Endodermal cell (in vitro differentiated cells): Measurements from ENCODE around the gene NXT1. TPM values are rescaled to one million over a fixed set of nuclear protein-coding genes. Genes with fewer than 3 reads are reported as not detected.

Source experiments
- DNase-seq: peaks from one replicate; pipeline ENCODE4 v3.0.0-alpha.2; 2017
- H3K27ac ChIP-seq: 2 replicates; pipeline ENCODE4 v1.5.1; 2013; ENCODE audit warnings: mild to moderate bottlenecking, low read depth, low read length, moderate library complexity
- H3K27me3 ChIP-seq: 2 replicates; pipeline ENCODE4 v1.6.1; 2013; ENCODE audit warnings: mild to moderate bottlenecking, low read length, moderate library complexity; ENCODE audit not compliant: insufficient read depth, control insufficient read depth, poor library complexity, severe bottlenecking
- H3K36me3 ChIP-seq: 2 replicates; pipeline ENCODE4 v1.7.0; 2013; ENCODE audit warnings: mild to moderate bottlenecking, low read length, moderate library complexity; ENCODE audit not compliant: control insufficient read depth, insufficient read depth
- H3K4me1 ChIP-seq: one replicate; pipeline ENCODE4 v1.7.0; 2013; ENCODE audit warnings: low read length; ENCODE audit not compliant: control insufficient read depth, insufficient read depth
- H3K4me3 ChIP-seq: 2 replicates; pipeline ENCODE4 v1.5.1; 2013; ENCODE audit warnings: mild to moderate bottlenecking, low read length, moderate library complexity
- H3K9ac ChIP-seq: 2 replicates; pipeline ENCODE4 v1.6.1; 2013; ENCODE audit warnings: mild to moderate bottlenecking, low read length, moderate library complexity; ENCODE audit not compliant: poor library complexity, severe bottlenecking; ENCODE audit errors: extremely low read depth
- H3K9me3 ChIP-seq: 2 replicates; pipeline ENCODE4 v1.6.1; 2013; ENCODE audit warnings: mild to moderate bottlenecking, low read length, moderate library complexity; ENCODE audit not compliant: control insufficient read depth
- H3K27ac Mint-ChIP-seq: 2 replicates; pipeline ENCODE4 v1.8.0; 2020; ENCODE audit warnings: mixed read lengths
- H3K27me3 Mint-ChIP-seq: 2 replicates; pipeline ENCODE4 v1.8.0; 2021; ENCODE audit warnings: mild to moderate bottlenecking, mixed read lengths; ENCODE audit not compliant: insufficient read depth
- H3K36me3 Mint-ChIP-seq: 2 replicates; pipeline ENCODE4 v1.8.0; 2020; ENCODE audit warnings: low read depth, mixed read lengths
- H3K4me1 Mint-ChIP-seq: 2 replicates; pipeline ENCODE4 v1.8.0; 2020; ENCODE audit warnings: mixed read lengths
- H3K4me3 Mint-ChIP-seq: 2 replicates; pipeline ENCODE4 v1.8.0; 2020; ENCODE audit warnings: mild to moderate bottlenecking, moderate library complexity, mixed read lengths
- H3K9me3 Mint-ChIP-seq: 2 replicates; pipeline ENCODE4 v1.8.0; 2020; ENCODE audit warnings: mild to moderate bottlenecking, mixed read lengths
- CTCF ChIP-seq: fragments of 200-600 bp; sonication (generic); conservative IDR thresholded peaks from 2 replicates; pipeline ENCODE4 v1.5.0; 2021; ENCODE audit warnings: antibody characterized with exemption, mild to moderate bottlenecking
- WGBS, 2 experiments: methylation state at CpG; one replicate each; pipeline versions ENCODE4 v1.1.5 to v1.1.7; 2013; ENCODE audit warnings: missing lambda C conversion rate in 2 of 2, mixed read lengths in 1 of 2; ENCODE audit not compliant: insufficient coverage in 1 of 2, insufficient read length in 1 of 2; 5-methylcytosine and 5-hydroxymethylcytosine counted together
- total RNA-seq, 2 donors: library from RNA; stranded (reverse); fragmentation: NEBNext Ultra II Directional in 1 of 2; extraction: Animal tissue kit (Norgen Biotek cat#: 25700) in 1 of 2; gene quantifications; 2 replicates in 1 of 2; 3 replicates in 1 of 2; pipeline ENCODE4 v1.2.1, GENCODE V29; 2021

The NXT1 gene
- total RNA-seq, 2 donors from 2014 or later, result 16.8 to 19.5 TPM

GRCh38 chr20:23343590-23343989 is 7.0 kb upstream of the NXT1 start:
- Histone ChIP-seq H3K27me3 (no peaks in the 10 kb centered on the region), H3K4me3 (no peak overlapping the region), H3K27ac (no peak overlapping the region), H3K9me3 (no peaks in the 10 kb centered on the region), H3K4me1 (no peaks in the 10 kb centered on the region), H3K36me3 (no peaks in the 10 kb centered on the region), H3K9ac (no peak overlapping the region)
- Mint-ChIP-seq H3K36me3 (no peaks in the 10 kb centered on the region), H3K4me3 (no peak overlapping the region), H3K27me3 (no peaks in the 10 kb centered on the region), H3K9me3 (peaks cover 2% of the 10 kb centered on the region), H3K4me1 (peaks cover 11% of the 10 kb centered on the region), H3K27ac (no peak overlapping the region)
- no peak for DNase-seq
- WGBS, 2 experiments, result 92% methylated on average over 1 of the region's 1 CpG; no CpG with 5 or more reads in 1 of the 2 experiments
- TF ChIP-seq CTCF, result no peak

- peaks cover 3% of the 10 kb centered on the region for H3K4me1 ChIP-seq
- no peak overlapping the region for H3K4me3 ChIP-seq
- Mint-ChIP-seq H3K36me3 (no peaks in the 10 kb centered on the region), H3K27ac (no peak overlapping the region), H3K4me1 (peaks cover 16% of the 10 kb centered on the region), H3K4me3 (no peak overlapping the region), H3K9me3 (peaks cover 2% of the 10 kb centered on the region), H3K27me3 (no peaks in the 10 kb centered on the region)
- H3K36me3 ChIP-seq, result no peaks in the 10 kb centered on the region
- no peak overlapping the region for H3K27ac ChIP-seq
- no peak for DNase-seq
- no peaks in the 10 kb centered on the region for H3K27me3 ChIP-seq
- TF ChIP-seq CTCF, result no peak
- H3K9me3 ChIP-seq, result no peaks in the 10 kb centered on the region
- H3K9ac ChIP-seq, result no peak overlapping the region
- 88 to 94% methylated on average over 4 to 5 of the region's 5 CpGs for WGBS, 2 experiments
Measured at GRCh38 chr20:23344336-23344735, 6.3 kb upstream of the NXT1 start.

DNA sequence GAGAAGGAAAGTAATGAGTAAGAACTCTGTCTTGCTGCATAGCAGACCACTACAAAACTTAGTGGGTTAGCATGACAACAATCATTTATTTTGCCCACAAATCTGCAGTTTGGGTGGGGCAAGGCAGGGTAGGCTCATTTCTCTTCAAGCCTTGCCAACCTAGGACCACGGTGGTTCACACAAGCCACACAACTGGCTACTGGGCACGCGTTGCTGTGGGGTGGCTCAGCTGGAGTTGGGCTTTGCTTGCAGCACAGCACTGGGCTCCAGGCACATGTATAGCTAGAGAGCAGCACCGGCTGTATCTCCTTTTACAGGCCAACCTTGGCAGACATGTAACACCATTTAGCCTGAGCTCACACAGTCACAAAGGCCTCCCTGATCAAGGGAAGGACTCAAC is 4.6 kb upstream of the NXT1 start:
- H3K9me3 ChIP-seq, result no peaks in the 10 kb centered on the region
- no peaks in the 10 kb centered on the region for H3K36me3 Mint-ChIP-seq
- H3K27me3 ChIP-seq, result no peaks in the 10 kb centered on the region
- no peak overlapping the region for H3K9ac ChIP-seq
- DNase-seq, result no peak
- no peak for TF ChIP-seq CTCF
- H3K36me3 ChIP-seq, result no peaks in the 10 kb centered on the region
- peaks cover 2% of the 10 kb centered on the region for H3K9me3 Mint-ChIP-seq
- 95 to 96% methylated on average over 3 to 4 of the region's 4 CpGs for WGBS, 2 experiments
- H3K27me3 Mint-ChIP-seq, result no peaks in the 10 kb centered on the region
- no peak overlapping the region for H3K4me3 Mint-ChIP-seq
- H3K4me1 ChIP-seq, result peaks cover 3% of the 10 kb centered on the region
- H3K4me3 ChIP-seq, result no peak overlapping the region
- H3K27ac ChIP-seq, result no peak overlapping the region
- H3K4me1 Mint-ChIP-seq, result peaks cover 18% of the 10 kb centered on the region
- H3K27ac Mint-ChIP-seq, result no peak overlapping the region
